ENCODE measurements around the gene SMARCA4.
"Not testable (repeated sequence)": the region's sequence is repeated elsewhere in the genome, so short reads cannot be mapped to it uniquely, and the experiment has no call there.

SMARCA4 gene

DNA sequence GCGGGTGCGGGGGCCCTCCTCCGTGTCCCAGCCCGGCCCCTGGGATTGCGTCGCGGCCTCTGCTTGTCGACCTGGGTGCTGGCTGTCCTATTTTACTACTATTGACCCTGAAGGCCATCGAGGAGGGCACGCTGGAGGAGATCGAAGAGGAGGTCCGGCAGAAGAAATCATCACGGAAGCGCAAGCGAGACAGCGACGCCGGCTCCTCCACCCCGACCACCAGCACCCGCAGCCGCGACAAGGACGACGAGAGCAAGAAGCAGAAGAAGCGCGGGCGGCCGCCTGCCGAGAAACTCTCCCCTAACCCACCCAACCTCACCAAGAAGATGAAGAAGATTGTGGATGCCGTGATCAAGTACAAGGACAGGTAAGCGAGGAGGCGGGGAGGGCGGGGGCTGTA, 80.4 kb downstream of the SMARCA4 start:
- no peak for DNase-seq

DNA sequence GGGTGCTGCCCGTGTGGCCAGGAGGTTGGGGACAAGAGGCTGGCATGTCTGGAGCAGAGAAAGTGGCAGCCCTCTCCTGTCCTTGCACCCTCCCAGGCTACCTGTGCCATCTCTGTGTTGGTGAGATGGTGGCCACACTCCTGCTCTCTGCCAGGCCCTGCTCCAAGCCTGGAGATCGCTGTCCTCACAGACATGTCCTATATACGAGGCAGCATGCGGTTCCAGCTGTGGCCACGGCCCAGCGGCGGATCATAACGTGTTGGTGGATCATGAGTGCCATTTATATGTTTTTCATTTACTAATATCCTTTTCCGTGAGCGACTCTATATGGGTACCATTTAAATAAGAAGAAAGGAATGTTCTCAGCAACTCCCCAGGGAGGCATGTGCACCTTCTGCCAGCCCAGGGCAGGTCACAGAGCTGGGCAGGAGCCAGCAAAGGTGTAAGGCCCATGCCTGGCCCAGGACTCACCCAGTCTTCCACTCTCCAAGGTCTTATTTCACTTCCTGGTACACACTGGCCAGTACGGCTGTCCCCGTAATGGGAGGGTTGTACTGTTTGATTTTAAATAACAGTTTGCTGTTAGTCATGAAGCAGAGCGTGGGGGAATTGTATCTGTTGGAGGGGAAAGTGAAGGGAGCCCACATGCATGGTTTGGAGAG, 81.3 kb downstream of the SMARCA4 start:
- DNase-seq = no peak

DNA sequence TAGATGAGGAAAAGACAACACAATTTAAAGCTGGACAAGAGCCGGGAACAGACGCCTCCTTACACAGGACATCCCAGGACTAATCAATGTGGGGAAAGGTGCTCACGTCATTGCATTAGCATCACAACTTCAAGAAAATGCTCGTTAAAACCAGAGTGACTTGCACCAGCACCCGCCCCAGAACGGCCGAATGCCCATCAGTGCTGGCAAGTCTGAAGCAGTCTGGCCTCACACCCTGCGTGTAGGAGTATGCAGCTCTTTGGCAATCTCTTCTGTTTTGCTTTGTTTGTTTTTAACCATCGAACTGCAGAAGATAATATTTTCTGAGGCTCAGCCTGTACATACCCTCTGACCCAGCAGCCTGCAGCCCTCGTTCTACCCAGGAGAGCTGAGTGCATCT, 83.6 kb downstream of the SMARCA4 start:
- no peak for DNase-seq

DNA sequence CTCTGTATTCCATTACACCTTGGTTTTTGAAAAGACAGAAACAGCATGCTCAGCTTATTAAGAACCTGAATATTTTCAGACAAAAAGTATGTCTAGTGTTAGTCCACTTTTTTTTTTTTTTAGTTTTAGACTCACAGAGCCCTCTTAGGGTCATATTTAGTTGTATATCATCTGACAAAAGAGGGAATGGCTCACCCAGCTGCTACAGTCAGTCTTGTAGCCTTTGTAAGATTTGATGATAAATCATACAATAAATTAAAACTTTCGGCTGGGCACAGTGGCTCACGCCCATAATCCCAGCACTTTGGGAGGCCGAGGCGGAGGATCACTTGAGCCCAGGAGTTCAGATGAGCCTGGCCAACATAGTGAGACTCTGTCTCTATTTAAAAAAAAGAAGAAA, 84.7 kb downstream of the SMARCA4 start:
- no peak for DNase-seq

DNA sequence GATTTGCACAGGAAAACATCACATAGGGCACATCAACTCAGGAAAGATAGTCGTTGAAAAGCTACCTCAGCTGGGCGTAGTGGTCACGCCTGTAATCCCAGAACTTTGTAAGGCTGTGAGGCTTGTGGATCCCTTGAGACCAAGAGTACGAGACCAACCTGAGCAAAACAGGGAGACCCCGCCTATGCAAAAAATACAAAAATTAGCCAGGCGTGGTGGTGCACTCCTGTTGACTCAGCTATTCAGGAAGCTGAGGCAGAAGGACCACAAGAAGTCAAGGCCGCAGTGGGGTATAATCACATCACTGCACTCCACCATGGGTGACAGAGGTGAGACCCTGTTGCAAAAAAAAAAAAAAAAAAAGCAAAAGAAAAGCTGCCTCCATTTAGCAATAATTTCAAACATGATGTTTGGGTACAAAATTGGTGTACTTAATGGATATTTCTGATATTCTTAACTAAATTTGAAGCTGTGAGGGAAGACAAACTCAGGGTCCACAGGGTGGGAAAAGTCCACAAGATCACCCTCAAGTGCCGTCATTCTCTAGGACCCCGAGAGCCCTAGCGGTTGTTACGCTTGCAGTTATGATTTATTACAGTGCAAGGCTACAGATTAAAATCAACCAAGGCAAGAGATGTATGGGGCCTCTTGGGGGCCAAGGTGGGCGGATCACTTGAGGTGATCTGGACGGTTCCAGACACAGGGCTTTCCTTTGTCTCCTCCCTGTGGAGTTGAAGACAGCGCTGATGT, 86.0 kb downstream of the SMARCA4 start:
- DNase-seq = no peak

DNA sequence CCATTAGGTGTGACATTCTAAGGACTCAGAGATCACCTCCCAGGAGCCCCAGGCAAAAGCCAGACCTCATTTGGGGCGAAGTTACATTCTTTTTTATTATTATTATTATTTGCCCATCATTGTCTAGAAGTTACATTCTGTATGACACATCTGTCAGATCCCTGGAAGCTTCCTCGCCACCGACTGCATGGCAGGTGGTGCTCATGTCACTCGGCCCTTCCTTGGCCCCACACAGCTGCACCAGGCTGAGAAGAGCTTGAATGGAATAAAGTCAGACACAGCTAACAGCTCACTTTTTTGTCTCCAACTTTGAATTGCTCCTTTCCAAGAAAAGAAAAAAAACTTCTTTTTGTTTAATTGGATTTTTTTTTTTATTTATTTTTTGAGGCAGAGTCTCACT, 87.0 kb downstream of the SMARCA4 start:
- DNase-seq = no peak

DNA sequence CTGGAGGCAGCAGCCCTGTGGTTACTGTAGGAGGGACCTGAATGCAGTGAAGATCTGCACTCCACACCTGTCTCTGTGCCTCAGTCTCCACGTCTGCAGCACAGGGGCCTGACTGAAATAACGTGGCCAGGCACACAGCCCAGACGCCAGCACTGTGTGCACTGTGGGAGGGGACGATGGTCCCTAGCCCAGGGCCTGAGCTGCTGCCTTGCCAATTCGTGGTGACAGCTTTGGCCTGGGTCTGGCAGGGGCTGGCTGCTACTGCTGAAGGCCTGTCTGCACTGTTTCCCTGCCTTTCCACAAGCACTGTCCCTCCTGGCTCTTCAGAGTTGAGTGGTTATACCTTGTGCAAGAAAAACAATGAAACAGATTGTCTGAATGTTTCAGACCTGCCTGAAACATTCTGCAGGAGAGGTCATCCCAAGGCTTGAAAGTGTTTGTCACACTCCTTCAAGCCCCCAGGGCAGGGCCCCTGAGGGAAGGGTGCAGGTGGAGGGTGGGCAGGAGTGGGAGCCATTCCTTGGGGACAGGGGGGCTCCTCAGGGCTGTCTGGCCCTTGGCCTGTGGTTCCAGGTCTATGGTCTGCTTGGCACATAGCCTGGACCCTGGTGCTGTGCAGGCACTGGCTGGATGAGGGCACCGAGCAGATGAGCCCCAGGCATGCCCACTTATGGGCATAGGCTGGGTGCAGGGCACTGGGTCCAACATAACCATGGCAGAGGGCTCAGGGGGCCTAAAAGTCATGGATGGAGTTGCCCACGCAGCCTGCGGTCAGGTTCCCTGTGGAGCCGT, 89.7 kb downstream of the SMARCA4 start:
- DNase-seq = no peak

DNA sequence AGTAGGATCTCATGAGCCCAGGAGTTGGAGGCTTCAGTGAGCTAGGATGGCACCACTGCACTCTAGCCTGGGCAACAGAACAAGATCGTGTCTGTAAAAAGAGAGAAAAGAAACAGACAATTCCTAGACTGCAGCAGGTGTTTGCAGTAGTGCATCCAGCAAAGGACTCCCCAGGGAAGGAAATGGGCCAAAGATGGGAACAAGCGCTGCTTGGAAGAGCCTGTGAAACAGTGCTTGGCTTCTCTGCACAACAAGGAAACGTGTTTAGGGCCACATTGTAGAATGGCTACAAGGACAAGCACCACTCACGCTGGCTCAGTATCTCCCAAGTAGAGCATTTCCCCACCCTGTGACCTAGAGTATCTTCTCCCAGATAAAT, 93.0 kb downstream of the SMARCA4 start:
- DNase-seq = no peak

DNA sequence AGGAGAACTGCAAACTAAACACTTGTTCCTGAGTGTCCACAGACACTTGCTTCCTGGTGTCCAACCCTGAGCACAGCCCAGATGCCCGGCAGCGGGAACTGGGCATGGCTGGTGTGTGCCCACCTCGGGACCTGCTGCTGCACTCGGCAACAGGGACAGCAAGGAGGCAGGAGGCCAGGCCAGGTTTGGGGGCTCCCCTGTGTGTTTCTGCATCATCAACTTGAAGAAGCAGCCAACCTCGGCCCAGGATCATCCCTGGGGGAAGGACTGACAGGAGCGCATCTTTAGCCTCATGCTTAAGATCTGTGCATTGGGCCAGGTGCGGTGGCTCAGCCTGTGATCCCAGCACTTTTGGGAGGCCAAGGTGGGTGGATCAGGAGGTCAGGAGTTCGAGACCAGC, 93.4 kb downstream of the SMARCA4 start:
- DNase-seq = no peak

DNA sequence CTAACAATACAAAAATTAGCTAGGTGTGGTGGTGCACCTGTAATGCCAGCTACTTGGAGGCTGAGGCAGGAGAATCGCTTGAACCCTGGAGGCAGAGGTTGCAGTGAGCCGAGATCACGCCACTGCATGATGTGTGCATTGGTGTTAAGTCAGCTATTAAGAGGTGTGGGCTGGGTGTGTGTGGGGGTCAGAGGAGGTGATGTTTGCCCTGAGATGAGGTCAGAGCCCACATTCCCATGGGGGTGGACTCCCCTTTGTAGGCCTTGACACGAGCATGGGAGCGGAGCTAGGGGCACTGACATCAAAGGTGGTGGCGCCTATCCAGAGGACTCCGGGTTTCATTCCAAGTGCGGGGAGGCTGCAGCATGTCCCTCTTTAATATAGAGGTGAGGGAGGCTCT, 93.8 kb downstream of the SMARCA4 start:
- no peak for DNase-seq

DNA sequence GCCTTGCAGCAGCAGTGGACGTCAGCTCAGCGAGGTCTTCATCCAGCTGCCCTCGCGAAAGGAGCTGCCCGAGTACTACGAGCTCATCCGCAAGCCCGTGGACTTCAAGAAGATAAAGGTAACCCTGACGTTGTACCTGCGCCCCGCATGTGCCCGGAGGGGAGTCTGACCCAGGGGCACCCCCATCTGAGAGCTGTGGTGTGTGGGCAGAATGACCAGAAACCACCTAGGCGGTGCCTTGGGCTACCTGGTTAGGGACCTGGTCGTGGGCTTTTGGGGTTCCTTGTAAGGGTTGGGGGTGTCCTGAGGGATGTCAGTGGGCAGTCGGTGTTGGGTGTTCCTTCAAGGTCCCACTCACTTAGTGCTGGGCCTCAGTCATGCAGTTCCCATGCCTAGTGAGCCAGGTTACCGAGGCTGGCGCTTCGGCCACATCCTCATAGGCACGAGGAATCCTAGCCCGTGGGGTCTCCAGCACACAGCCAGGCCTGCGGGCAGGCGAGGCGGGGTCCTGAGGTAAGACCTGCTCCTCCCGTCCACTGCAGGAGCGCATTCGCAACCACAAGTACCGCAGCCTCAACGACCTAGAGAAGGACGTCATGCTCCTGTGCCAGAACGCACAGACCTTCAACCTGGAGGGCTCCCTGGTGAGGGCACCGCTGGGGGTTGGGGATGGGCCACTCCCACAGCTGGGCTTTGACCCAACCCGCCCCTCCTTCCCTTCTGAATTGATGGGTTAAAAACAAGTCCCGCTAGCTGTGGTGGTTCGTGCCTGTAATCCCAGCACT, 97.6 kb downstream of the SMARCA4 start:
- DNase-seq = no peak

DNA sequence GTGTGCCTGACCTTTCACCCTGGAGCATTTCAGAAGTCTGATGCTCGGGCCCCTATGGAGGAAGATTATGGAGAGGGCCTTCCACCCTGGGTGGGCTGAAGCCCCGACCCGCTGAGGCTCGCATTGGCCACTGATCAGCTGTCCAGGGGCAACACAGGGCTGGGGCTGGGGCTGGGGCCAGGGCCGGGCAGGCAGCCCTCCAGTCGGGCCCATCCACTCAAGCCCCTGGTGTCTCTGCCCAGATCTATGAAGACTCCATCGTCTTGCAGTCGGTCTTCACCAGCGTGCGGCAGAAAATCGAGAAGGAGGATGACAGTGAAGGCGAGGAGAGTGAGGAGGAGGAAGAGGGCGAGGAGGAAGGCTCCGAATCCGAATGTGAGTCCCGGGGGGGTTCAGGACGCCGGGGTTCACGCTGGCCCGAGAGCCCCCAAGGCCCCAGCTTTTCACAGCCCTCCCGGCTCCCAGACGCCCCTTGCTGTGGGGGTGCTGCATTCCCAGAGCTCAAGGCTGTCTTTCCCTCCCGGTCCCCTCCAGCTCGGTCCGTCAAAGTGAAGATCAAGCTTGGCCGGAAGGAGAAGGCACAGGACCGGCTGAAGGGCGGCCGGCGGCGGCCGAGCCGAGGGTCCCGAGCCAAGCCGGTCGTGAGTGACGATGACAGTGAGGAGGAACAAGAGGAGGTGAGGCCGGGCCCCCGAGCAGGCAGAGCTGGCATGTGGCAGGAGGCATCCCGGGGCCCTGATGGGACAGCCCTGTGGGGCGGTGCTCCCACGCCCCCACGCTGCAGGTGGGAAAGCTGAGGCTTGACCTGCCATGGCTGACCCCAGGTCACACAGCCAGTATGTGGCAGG, 98.9 kb downstream of the SMARCA4 start:
- DNase-seq = no peak

DNA sequence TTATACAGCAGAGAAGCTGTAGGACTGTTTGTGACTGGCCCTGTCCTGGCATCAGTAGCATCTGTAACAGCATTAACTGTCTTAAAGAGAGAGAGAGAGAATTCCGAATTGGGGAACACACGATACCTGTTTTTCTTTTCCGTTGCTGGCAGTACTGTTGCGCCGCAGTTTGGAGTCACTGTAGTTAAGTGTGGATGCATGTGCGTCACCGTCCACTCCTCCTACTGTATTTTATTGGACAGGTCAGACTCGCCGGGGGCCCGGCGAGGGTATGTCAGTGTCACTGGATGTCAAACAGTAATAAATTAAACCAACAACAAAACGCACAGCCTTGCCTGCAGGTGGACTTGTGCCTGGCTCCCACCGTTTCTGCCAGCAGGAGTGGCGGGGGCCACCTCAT, 101.1 kb downstream of the SMARCA4 start:
- DNase-seq = no peak

DNA sequence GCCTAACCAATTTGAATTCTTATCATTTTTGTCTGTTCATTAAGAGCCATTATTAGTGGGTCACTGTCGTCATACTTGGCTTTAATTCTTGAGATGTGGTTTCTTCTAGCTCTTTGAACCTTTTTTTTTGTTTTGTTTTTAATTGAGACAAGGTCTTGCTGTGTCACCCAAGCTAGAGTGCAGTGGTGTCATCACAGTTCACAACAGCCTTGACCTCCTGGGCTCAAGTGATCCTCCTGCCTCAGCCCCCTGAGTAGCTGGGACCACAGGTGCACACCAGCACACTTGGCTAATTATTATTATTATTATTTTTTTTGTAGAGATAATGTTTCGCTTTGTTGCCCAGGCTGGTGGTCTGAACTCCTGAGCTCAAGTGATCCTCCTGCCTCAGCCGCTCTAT, 102.6 kb downstream of the SMARCA4 start:
- DNase-seq = no peak

DNA sequence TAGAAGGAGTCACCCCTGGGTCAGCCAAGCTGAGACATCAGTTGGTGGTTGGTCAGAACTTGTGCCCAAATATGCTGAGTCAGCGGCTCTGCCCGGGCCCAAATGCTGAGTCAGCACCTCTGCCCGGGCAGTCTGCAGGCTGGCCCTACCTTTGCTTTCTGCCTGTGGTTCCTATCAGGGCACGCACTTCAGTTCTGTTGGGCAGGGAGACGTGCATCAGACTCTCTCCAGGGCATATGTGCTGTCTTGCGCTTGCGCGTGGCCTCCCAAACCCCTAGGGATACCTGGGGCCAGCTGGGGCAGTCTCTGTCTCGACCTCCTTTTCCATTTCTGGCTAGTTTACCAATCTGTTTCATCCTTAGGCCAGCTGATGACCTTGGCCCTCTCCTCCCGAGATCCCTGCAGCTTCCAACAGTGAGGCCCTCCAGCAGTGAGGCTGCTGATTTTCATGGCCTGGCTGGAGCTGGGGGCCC, 104.0 kb downstream of the SMARCA4 start:
- DNase-seq = no peak

DNA sequence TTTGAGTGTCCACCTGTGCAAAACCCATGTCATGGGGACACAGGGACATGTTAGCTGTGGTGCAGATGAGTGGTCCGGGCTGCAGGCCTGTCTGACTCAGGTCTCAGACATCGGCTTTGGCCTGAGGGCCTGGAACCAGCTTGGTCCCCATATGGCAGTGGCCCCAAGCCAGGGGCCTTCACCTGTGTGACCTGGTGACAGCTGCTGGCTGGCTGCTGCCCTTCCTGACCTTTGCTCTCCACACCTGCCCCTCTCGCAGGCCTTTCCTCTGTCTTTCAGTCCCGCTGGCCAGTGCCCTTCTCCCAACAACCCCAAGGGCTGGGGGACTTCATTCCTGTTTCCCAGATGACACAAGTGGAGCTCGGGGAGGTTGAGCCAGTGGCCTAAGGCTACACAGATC, 105.5 kb downstream of the SMARCA4 start:
- DNase-seq = no peak

DNA sequence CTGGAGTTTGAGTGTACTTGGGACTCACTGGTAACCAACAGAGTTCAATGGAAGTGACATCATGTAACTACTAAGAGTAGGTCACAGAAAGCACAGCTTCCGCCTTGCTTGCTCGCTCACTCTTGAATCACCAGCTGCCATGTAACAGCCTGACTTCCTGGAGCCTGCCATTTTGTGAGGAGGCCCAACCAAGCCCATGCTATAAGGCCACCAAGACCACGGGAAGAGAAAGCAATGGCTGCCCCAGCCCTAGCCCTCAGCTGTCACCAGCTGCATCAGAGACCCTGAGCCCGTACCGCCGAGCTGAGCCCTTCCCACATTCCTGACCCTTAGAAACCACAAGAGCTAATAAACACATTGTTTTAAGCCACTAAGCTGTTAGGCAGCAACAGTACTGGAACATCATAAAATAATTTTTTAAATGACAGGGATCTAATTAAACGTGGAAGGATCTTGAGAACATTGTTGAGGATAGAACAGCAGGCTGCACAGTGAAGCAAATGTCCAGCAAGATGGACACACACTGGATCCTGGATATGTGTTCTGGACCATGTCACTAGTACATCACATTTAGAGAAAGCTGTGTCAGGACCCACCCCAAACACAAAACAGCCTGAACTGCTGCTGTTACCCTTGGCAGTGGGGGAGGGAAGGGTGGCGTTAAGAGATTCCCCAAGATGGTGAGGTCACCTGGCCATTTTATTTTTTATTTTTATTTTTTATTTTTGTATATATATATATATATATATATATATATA, 106.7 kb downstream of the SMARCA4 start:
- DNase-seq = no peak

DNA sequence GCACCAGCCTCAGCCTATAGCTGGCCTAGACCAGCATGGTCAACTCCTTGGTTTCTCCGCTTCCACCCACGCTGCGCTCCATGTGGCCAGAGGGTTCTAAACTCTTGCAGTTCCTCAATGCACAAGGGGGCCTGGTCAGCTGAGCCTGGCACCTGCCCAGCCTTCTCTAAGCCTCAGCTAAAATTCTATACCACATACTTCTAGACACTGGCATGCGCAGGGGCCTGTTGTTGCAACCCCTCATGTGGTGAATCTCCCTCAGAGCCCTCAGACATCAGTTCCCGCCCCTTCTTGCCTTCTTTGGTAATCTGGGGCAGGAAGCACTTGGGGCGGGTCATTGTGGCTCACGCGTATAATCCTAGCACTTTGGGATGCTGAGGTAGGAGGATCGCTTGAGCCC, 108.7 kb downstream of the SMARCA4 start:
- no peak for DNase-seq

DNA sequence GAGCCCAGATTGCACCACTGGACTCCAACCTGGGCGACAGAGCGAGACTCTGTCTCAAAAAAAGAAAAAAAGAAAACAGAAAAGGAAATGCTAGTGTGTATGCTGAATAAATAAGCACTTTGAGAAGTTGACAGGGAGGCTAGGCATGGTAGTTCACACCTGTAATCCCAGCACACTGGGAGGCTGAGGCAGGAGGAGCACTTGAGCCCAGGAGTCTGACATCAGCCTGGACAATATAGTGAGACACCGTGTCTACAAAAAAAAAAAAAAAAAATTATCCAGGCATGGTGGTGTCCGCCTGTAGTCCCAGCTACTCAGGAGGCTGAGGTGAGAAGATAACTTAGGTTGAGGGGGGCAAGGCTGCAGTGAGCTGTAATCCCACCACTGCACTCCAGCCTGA, 109.3 kb downstream of the SMARCA4 start:
- DNase-seq = no peak

DNA sequence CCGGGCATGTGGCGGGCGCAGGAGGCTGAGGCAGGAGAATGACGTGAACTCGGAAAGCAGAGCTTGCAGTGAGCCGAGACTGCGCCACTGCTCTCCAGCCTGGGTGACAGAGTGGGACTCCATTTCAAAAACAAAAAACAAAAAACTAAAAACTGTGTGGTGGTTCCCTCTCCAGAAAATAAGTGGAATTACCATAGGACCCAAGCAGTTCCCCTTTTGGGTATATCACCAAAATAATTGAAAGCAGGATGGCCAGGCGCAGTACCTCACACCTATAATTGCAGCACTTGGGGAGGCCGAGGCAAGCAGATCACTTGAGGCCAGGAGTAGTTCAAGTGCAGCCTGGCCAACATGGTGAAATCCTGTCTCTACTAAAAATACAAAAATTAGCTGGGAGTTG, 112.7 kb downstream of the SMARCA4 start:
- DNase-seq = no peak

DNA sequence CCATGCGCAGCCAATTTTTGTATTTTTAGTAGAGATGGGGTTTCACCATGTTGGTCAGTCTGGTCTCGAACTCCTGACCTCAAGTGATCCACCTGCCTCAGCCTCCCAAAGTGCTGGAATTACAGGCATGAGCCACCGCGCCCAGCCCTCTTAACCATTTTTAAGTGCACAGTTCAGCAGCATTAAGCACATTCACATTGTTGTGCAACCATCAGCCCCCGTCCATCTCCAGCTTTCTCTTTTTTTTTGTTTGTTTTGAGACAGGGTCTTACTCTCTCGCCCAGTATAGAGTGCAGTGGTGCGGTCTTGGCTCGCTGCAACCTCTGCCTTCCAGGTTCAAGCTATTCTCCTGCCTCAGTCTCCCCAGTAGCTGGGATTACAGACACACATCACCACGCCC, 116.0 kb downstream of the SMARCA4 start:
- DNase-seq = not testable (repeated sequence)
